H9 (cell line): ENCODE measurements around the gene ERVH48-1. TPM values are rescaled to one million over a fixed set of nuclear protein-coding genes. Genes with fewer than 3 reads are reported as not detected.

Source experiments
- DNase-seq: peaks from one replicate; pipeline ENCODE4 v3.0.0-alpha.2; 2017
- H2AFZ ChIP-seq: one replicate; pipeline ENCODE4 v1.6.1; 2013; ENCODE audit warnings: mild to moderate bottlenecking, low read length, control low read depth, moderate library complexity
- H2AK5ac ChIP-seq: 2 replicates; pipeline ENCODE4 v1.6.1; 2013; ENCODE audit warnings: low read length, control low read depth, mixed read lengths; ENCODE audit not compliant: insufficient read length
- H2BK120ac ChIP-seq: one replicate; pipeline ENCODE4 v1.6.1; 2013; ENCODE audit warnings: low read depth, mild to moderate bottlenecking, low read length, control low read depth, inconsistent platforms; ENCODE audit not compliant: poor library complexity, severe bottlenecking
- H2BK12ac ChIP-seq: 2 replicates; pipeline ENCODE4 v1.6.1; 2013; ENCODE audit warnings: low read length, control low read depth, mixed read lengths, low read depth; ENCODE audit not compliant: insufficient read length
- H2BK15ac ChIP-seq: 2 replicates; pipeline ENCODE4 v1.6.1; 2013; ENCODE audit warnings: low read depth, low read length, control low read depth
- H2BK20ac ChIP-seq: one replicate; pipeline ENCODE4 v1.6.1; 2013; ENCODE audit warnings: low read depth, mild to moderate bottlenecking, low read length, control low read depth, inconsistent platforms; ENCODE audit not compliant: poor library complexity, severe bottlenecking
- H2BK5ac ChIP-seq: 2 replicates; pipeline ENCODE4 v1.6.1; 2013; ENCODE audit warnings: low read length, control low read depth, mixed read lengths; ENCODE audit not compliant: insufficient read length
- H3K14ac ChIP-seq: 2 replicates; pipeline ENCODE4 v1.6.1; 2013; ENCODE audit warnings: low read length, control low read depth; ENCODE audit not compliant: insufficient read depth
- H3K18ac ChIP-seq: 2 replicates; pipeline ENCODE4 v1.6.1; 2013; ENCODE audit warnings: low read depth, mild to moderate bottlenecking, mixed read lengths, low read length, control low read depth; ENCODE audit not compliant: insufficient read length
- H3K23ac ChIP-seq: 2 replicates; pipeline ENCODE4 v1.6.1; 2013; ENCODE audit warnings: low read length, control low read depth, mixed read lengths, low read depth; ENCODE audit not compliant: insufficient read length
- H3K23me2 ChIP-seq: 2 replicates; pipeline ENCODE4 v1.6.1; 2013; ENCODE audit warnings: low read depth, mild to moderate bottlenecking, mixed read lengths, low read length, control low read depth; ENCODE audit not compliant: insufficient read length, poor library complexity, severe bottlenecking
- H3K27ac ChIP-seq: 2 replicates; pipeline ENCODE4 v1.5.1; 2013; ENCODE audit warnings: low read length, control low read depth, mixed read lengths, low read depth; ENCODE audit not compliant: insufficient read length
- H3K27me3 ChIP-seq: 2 replicates; pipeline ENCODE4 v1.6.1; 2013; ENCODE audit warnings: low read length, control low read depth, inconsistent platforms; ENCODE audit not compliant: insufficient read depth
- H3K4ac ChIP-seq: 2 replicates; pipeline ENCODE4 v1.6.1; 2013; ENCODE audit warnings: low read depth, mild to moderate bottlenecking, control low read depth, inconsistent platforms, low read length, moderate library complexity
- H3K4me1 ChIP-seq: 2 replicates; pipeline ENCODE4 v1.6.1; 2013; ENCODE audit warnings: low read length, control low read depth, inconsistent platforms; ENCODE audit not compliant: insufficient read depth
- H3K4me2 ChIP-seq: 2 replicates; pipeline ENCODE4 v1.6.1; 2013; ENCODE audit warnings: low read length, control low read depth, mixed read lengths; ENCODE audit not compliant: insufficient read length, insufficient read depth
- H3K56ac ChIP-seq: 2 replicates; pipeline ENCODE4 v1.6.1; 2013; ENCODE audit warnings: low read depth, mild to moderate bottlenecking, mixed read lengths, low read length, control low read depth; ENCODE audit not compliant: insufficient read length
- H3K79me1 ChIP-seq: 2 replicates; pipeline ENCODE4 v1.6.1; 2013; ENCODE audit warnings: low read depth, mild to moderate bottlenecking, moderate library complexity, low read length, control low read depth, inconsistent platforms; ENCODE audit not compliant: insufficient read depth, poor library complexity, severe bottlenecking
- H3K79me2 ChIP-seq: 2 replicates; pipeline ENCODE4 v1.6.1; 2013; ENCODE audit warnings: low read length, control low read depth, inconsistent platforms; ENCODE audit not compliant: insufficient read depth
- H3K9ac ChIP-seq: 2 replicates; pipeline ENCODE4 v1.6.1; 2013; ENCODE audit warnings: low read length, control low read depth, mixed read lengths; ENCODE audit not compliant: insufficient read length; ENCODE audit errors: extremely low read depth
- H3K9me3 ChIP-seq: one replicate; pipeline ENCODE4 v1.6.1; 2013; ENCODE audit warnings: low read depth, low read length, inconsistent platforms; ENCODE audit not compliant: control insufficient read depth
- H3T11ph ChIP-seq: one replicate; pipeline ENCODE4 v1.6.1; 2013; ENCODE audit warnings: mild to moderate bottlenecking, low read length, control low read depth, inconsistent platforms
- H4K20me1 ChIP-seq: one replicate; pipeline ENCODE4 v1.6.1; 2013; ENCODE audit not compliant: control insufficient read depth, insufficient read length, insufficient read depth
- H4K5ac ChIP-seq: 2 replicates; pipeline ENCODE4 v1.6.1; 2013; ENCODE audit warnings: low read depth, mild to moderate bottlenecking, mixed read lengths, low read length, control low read depth; ENCODE audit not compliant: insufficient read length
- H4K8ac ChIP-seq: replicated peaks from 2 replicates; pipeline ENCODE4 v1.6.1; 2013; ENCODE audit warnings: low read length, control low read depth, mixed read lengths, low read depth; ENCODE audit not compliant: insufficient read length
- H4K91ac ChIP-seq: 2 replicates; pipeline ENCODE4 v1.6.1; 2013; ENCODE audit warnings: low read depth, mild to moderate bottlenecking, moderate library complexity, mixed read lengths, low read length, control low read depth; ENCODE audit not compliant: insufficient read length
- H3K27ac Mint-ChIP-seq, 3 experiments: 2 replicates in 2 of 3; 3 replicates in 1 of 3; pipeline ENCODE4 v1.8.0; 2020 to 2021; ENCODE audit warnings: mixed read lengths in 3 of 3, mild to moderate bottlenecking in 1 of 3, moderate library complexity in 1 of 3
- H3K27me3 Mint-ChIP-seq: 2 replicates; pipeline ENCODE4 v1.8.0; 2021; ENCODE audit warnings: low read depth, mild to moderate bottlenecking, moderate library complexity, mixed read lengths
- H3K36me3 Mint-ChIP-seq, 3 experiments: 2 replicates in 2 of 3; 3 replicates in 1 of 3; pipeline ENCODE4 v1.8.0; 2020 to 2021; ENCODE audit warnings: low read depth in 3 of 3, mixed read lengths in 3 of 3; ENCODE audit not compliant: insufficient read depth in 1 of 3
- H3K4me1 Mint-ChIP-seq, 2 experiments: 2 replicates each; pipeline ENCODE4 v1.8.0; 2020; ENCODE audit warnings: mixed read lengths in 2 of 2
- H3K4me3 Mint-ChIP-seq, 2 experiments: 2 replicates in 1 of 2; 3 replicates in 1 of 2; pipeline ENCODE4 v1.8.0; 2020 to 2021; ENCODE audit warnings: mild to moderate bottlenecking in 2 of 2, mixed read lengths in 2 of 2, moderate library complexity in 1 of 2
- H3K9me3 Mint-ChIP-seq, 2 experiments: 2 replicates in 1 of 2; 3 replicates in 1 of 2; pipeline ENCODE4 v1.8.0; 2020; ENCODE audit warnings: mild to moderate bottlenecking in 2 of 2, mixed read lengths in 2 of 2, moderate library complexity in 1 of 2
- WGBS: extraction: QIAGEN DNeasy Blood & Tissue Kit; methylation state at CpG from one replicate; pipeline ENCODE4 v1.1.7; 2013; ENCODE audit warnings: missing lambda C conversion rate, low lambda C conversion rate, mixed read lengths; ENCODE audit not compliant: insufficient read length; ENCODE audit errors: extremely low coverage; 5-methylcytosine and 5-hydroxymethylcytosine counted together
- total RNA-seq: library from RNA; stranded (reverse); gene quantifications from 2 replicates; pipeline ENCODE4 v1.2.1, GENCODE V29; 2021
- TF ChIP-seq, protein P1 (sequence below): fragments of 200-600 bp; sonication (generic); conservative IDR thresholded peaks from 3 replicates; pipeline ENCODE4 v1.8.0; 2021; ENCODE audit warnings: antibody characterized with exemption, mild to moderate bottlenecking

Gene ERVH48-1
- total RNA-seq, 1 experiment from 2014 or later, result 234 TPM

DNA sequence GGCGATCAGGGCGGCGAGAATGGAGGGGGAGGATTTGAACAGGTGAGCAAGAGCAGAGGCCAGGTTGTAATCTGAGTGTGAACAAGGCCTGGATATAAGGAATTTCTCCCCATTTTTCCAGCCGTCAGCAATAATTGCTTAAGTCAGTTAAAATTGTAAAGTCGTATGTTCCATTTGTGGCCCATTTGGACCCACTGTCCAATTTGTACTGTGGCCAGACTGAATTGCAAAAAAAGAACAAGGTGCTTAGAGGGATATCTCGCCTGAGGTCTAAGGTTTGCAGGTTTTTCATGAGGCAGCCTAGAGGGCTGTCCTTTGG is 1.0 kb downstream of the ERVH48-1 start:
- no peak overlapping the region for H4K8ac ChIP-seq
- H2BK5ac ChIP-seq, result no peak overlapping the region
- H3K9me3 Mint-ChIP-seq, result no peaks in the 10 kb centered on the region
- no peaks in the 10 kb centered on the region; the same call in 1 of the 2 replicates for H3K4me1 ChIP-seq
- H3K4me2 ChIP-seq, result peak overlapping the region; percentile 34
- no peak overlapping the region for H3K56ac ChIP-seq
- peak overlapping the region; percentile 94 for H3K9ac ChIP-seq
- H3K79me2 ChIP-seq, result no peaks in the 10 kb centered on the region; the same call in 1 of the 2 replicates
- no peak overlapping the region; the same call in 1 of the 2 replicates for H3K4ac ChIP-seq
- H4K5ac ChIP-seq, result no peak overlapping the region
- H3K27me3 ChIP-seq, result no peaks in the 10 kb centered on the region
- no CpG with 5 or more reads among the region's 6 CpGs for WGBS
- peak overlapping the region; percentile 97 to 99 (median 99) for H3K27ac Mint-ChIP-seq
- peaks cover 11% of the 10 kb centered on the region for H3K23me2 ChIP-seq
- DNase-seq, result no peak
- peaks cover 30 to 31% of the 10 kb centered on the region in 2 experiments for H3K4me1 Mint-ChIP-seq
- H2BK15ac ChIP-seq, result no peak overlapping the region
- H3K27me3 Mint-ChIP-seq, result peaks cover 1% of the 10 kb centered on the region; the same call in 1 of the 2 replicates
- H2BK120ac ChIP-seq, result no peak overlapping the region
- no peak overlapping the region for H2AK5ac ChIP-seq
- TF ChIP-seq, protein P1, sequence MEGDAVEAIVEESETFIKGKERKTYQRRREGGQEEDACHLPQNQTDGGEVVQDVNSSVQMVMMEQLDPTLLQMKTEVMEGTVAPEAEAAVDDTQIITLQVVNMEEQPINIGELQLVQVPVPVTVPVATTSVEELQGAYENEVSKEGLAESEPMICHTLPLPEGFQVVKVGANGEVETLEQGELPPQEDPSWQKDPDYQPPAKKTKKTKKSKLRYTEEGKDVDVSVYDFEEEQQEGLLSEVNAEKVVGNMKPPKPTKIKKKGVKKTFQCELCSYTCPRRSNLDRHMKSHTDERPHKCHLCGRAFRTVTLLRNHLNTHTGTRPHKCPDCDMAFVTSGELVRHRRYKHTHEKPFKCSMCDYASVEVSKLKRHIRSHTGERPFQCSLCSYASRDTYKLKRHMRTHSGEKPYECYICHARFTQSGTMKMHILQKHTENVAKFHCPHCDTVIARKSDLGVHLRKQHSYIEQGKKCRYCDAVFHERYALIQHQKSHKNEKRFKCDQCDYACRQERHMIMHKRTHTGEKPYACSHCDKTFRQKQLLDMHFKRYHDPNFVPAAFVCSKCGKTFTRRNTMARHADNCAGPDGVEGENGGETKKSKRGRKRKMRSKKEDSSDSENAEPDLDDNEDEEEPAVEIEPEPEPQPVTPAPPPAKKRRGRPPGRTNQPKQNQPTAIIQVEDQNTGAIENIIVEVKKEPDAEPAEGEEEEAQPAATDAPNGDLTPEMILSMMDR, result no peak
- H2AFZ ChIP-seq, result no peak overlapping the region
- H2BK20ac ChIP-seq, result no peak overlapping the region
- H3K23ac ChIP-seq, result no peak overlapping the region
- peak overlapping the region; percentile 90 for H3K27ac ChIP-seq
- no peaks in the 10 kb centered on the region for H3K9me3 ChIP-seq
- peak overlapping the region; percentile 86; the same call in 1 of the 2 replicates for H3K14ac ChIP-seq
- no peak overlapping the region for H4K91ac ChIP-seq
- peak overlapping the region in 1 of 2 experiments; percentile 71; a peak in 3 of 5 replicates for H3K4me3 Mint-ChIP-seq
- H4K20me1 ChIP-seq, result no peaks in the 10 kb centered on the region
- H3K36me3 Mint-ChIP-seq, result peaks cover 4 to 7% (median 5%) of the 10 kb centered on the region in 3 experiments; a peak in 5 of 7 replicates
- H3T11ph ChIP-seq, result no peak overlapping the region
- H3K79me1 ChIP-seq, result no peaks in the 10 kb centered on the region
- H2BK12ac ChIP-seq, result no peak overlapping the region
- H3K18ac ChIP-seq, result peak overlapping the region; percentile 87
